NB4 (cell line): ENCODE results near the gene ARF3.

ENCODE experiments used
- CTCF ChIP-seq: IDR thresholded peaks from one replicate; pipeline ENCODE4 v1.5.1; 2012; ENCODE audit warnings: low read depth, low read length
- POLR2A ChIP-seq: IDR thresholded peaks from 2 replicates; pipeline ENCODE4 v1.6.1; 2011; ENCODE audit warnings: mild to moderate bottlenecking; ENCODE audit not compliant: insufficient read length; ENCODE audit errors: extremely low read depth

- TF ChIP-seq CTCF (no peak), POLR2A (no peak)
Measured at GRCh38 chr12:48956279-48957140, 777 bp downstream of the ARF3 start.
